ENCODE data around the gene METTL1.

Gene METTL1

GRCh38 chr12:57769594-57769993 lies 2.3 kb downstream of the METTL1 start:
- DNase-seq (ENCODE audit: low read depth, low spot score), result no peak

GRCh38 chr12:57767876-57768275 lies 4.0 kb downstream of the METTL1 start:
- no peak for DNase-seq (ENCODE audit: low read depth, low spot score)

GRCh38 chr12:57767305-57767698 lies 4.6 kb downstream of the METTL1 start:
- DNase-seq (ENCODE audit: low read depth, low spot score), result no peak

GRCh38 chr12:57766464-57767304 lies 5.2 kb downstream of the METTL1 start, which contains the start of gene CYP27B1:
CYP27B1 (minus strand) TSS chr12:57767078; CDS start chr12:57767041, 37 bp downstream.
- DNase-seq (ENCODE audit: low read depth, low spot score), result no peak

GRCh38 chr12:57765698-57766463 lies 6.0 kb downstream of the METTL1 start:
- DNase-seq (ENCODE audit: low read depth, low spot score), result no peak

GRCh38 chr12:57765003-57765697 lies 6.8 kb downstream of the METTL1 start:
- no peak for DNase-seq (ENCODE audit: low read depth, low spot score)

- DNase-seq (ENCODE audit: low read depth, low spot score), result no peak
These were observed 7.3 kb downstream of the METTL1 start for GRCh38 chr12:57764662-57765002.

- DNase-seq (ENCODE audit: low read depth, low spot score), result no peak
These were observed 7.8 kb downstream of the METTL1 start for GRCh38 chr12:57763881-57764661.

- no peak for DNase-seq (ENCODE audit: low read depth, low spot score)
These were observed 9.4 kb downstream of the METTL1 start for GRCh38 chr12:57762463-57762862.

- DNase-seq (ENCODE audit: low read depth, low spot score), result no peak
These were observed 10.4 kb downstream of the METTL1 start for GRCh38 chr12:57761391-57761998.

GRCh38 chr12:57760347-57760982 lies 11.4 kb downstream of the METTL1 start:
- no peak for DNase-seq (ENCODE audit: low read depth, low spot score)

GRCh38 chr12:57759360-57759980 lies 12.4 kb downstream of the METTL1 start:
- DNase-seq (ENCODE audit: low read depth, low spot score), result no peak

- DNase-seq (ENCODE audit: low read depth, low spot score), result no peak
These were observed 13.1 kb downstream of the METTL1 start for GRCh38 chr12:57758552-57759359.

GRCh38 chr12:57757771-57758170 lies 14.1 kb downstream of the METTL1 start:
- no peak for DNase-seq (ENCODE audit: low read depth, low spot score)

GRCh38 chr12:57756406-57757341 lies 15.2 kb downstream of the METTL1 start:
- DNase-seq (ENCODE audit: low read depth, low spot score), result no peak

- DNase-seq (ENCODE audit: low read depth, low spot score), result no peak
These were observed 16.2 kb downstream of the METTL1 start for GRCh38 chr12:57755454-57756372.

- no peak for DNase-seq (ENCODE audit: low read depth, low spot score)
These were observed 16.8 kb downstream of the METTL1 start for GRCh38 chr12:57755194-57755453.
